ENCODE data around the gene VSX1. TPM values are rescaled to one million over a fixed set of nuclear protein-coding genes. Genes with fewer than 3 reads are reported as not detected.

VSX1 gene
- total RNA-seq, 1 experiment from 2014 or later: not detected

DNA sequence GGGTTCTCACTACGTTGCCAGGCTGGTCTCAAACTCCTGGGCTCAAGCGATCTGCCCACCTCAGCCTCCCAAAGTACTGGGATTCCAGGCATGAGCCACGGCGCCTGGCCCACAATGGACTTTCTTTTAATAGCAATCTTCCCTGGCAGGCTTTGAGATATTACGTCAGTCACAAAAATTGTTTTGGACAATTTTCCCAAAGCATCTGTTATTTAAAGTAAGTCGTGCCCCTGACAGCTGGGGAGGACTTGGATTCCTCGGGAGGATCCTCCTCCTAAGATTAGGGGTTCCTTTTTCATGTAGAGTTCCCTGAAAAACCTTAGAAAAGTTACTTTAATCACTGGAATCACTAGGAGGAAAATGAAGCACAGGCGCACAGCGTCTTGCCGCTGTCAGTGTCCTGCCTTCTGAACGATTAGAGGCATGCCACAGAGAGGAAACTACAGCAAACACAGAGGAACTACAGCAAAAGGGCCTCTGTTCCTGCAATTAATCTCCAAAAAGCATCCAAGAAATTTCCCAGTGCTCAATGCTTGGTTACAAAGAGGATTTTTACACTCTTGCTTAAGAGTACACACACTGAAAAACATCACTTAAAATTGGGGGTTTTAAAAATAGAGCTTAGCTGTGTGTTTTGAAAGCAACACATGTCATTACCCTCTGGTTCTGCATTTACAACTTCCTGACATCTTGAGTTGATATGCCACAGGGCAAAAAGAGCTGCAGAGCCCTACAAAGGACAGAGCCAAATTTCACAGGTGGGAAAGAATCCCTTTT, 28.5 kb downstream of the VSX1 start:
- Histone ChIP-seq H3K27me3 (replicated peaks; ENCODE audit: insufficient read depth, low read depth, low read length, poor library complexity) (peaks cover 7% of the 10 kb centered on the region), H3K4me3 (ENCODE audit: low read depth, low read length, poor library complexity, severe bottlenecking) (no peak overlapping the region), H3K36me3 (ENCODE audit: insufficient read depth, low read length, poor library complexity, severe bottlenecking) (no peaks in the 10 kb centered on the region), H3K9me3 (ENCODE audit: low read depth, low read length, poor library complexity, severe bottlenecking) (no peaks in the 10 kb centered on the region), H3K4me1 (ENCODE audit: insufficient read depth, low read length, poor library complexity, severe bottlenecking) (peaks cover 5% of the 10 kb centered on the region), H3K27ac (ENCODE audit: low read depth, low read length, poor library complexity, severe bottlenecking) (peak overlapping the region; percentile 32)
- ChIA-PET POLR2A (ENCODE audit: low non-redundant PET) (no interaction called here), CTCF (no interaction called here)
- DNase-seq (ENCODE audit: low spot score): no peak
- BruUV-seq (replicated peaks): no TSS peak
- intact Hi-C loops (cut with micrococcal nuclease; ENCODE audit: unreplicated experiment): no loop called here
- no peak for TF ChIP-seq EZH2 (IDR thresholded peaks at IDR 0.05; ENCODE audit: borderline replicate concordance, low read depth, low read length, poor library complexity, severe bottlenecking)
- TF ChIP-seq, protein P1, sequence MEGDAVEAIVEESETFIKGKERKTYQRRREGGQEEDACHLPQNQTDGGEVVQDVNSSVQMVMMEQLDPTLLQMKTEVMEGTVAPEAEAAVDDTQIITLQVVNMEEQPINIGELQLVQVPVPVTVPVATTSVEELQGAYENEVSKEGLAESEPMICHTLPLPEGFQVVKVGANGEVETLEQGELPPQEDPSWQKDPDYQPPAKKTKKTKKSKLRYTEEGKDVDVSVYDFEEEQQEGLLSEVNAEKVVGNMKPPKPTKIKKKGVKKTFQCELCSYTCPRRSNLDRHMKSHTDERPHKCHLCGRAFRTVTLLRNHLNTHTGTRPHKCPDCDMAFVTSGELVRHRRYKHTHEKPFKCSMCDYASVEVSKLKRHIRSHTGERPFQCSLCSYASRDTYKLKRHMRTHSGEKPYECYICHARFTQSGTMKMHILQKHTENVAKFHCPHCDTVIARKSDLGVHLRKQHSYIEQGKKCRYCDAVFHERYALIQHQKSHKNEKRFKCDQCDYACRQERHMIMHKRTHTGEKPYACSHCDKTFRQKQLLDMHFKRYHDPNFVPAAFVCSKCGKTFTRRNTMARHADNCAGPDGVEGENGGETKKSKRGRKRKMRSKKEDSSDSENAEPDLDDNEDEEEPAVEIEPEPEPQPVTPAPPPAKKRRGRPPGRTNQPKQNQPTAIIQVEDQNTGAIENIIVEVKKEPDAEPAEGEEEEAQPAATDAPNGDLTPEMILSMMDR (conservative IDR thresholded peaks at IDR 0.05; ENCODE audit: low read depth, low read length): no peak

DNA sequence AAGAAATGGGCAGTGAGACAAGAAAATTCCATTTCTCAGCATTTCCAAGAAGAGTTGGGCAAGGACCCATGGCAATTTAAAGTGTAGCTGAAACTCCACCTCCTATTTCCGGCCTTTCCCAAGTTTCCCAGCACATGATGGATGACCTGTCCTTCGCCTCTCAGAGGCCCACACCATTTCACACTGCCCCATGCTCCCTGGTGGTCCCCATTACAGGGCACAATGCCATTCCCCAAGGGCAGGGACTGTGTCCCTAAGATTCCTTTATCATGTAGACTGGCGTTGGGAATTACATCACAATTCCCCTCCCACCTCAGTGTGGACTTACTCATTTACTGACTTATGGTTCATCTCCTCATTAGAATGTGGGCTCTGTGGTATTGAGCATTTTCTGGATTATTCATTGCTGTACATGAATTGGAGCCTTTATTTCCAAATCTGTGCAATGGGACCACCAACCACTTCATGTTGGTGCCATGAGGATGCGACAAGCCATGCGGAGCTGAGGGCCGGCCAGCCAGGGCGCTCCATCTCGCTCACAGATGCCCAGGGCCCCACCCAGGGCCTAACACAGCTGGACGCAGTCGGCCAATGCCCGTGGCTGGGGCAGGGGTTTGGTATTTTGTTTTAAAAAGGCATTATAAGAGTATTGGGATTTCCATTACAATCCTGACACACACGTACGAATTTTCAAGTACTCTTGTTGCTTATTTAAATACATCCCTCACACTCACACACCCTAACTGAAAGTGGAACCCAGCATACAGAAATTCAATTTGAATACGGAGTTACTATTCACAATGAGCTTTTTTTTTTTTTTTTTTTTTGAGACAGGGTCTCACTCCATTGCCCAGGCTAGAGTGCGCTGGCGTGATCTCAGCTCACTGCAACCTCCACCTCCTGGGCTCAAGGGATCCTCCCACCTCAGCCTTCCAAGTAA, 29.4 kb downstream of the VSX1 start:
- DNase-seq (ENCODE audit: low spot score): no peak
- ChIA-PET POLR2A (ENCODE audit: low non-redundant PET) (no interaction called here), CTCF (no interaction called here)
- Histone ChIP-seq H3K27me3 (replicated peaks; ENCODE audit: insufficient read depth, low read depth, low read length, poor library complexity) (peaks cover 5% of the 10 kb centered on the region), H3K4me3 (ENCODE audit: low read depth, low read length, poor library complexity, severe bottlenecking) (no peak overlapping the region), H3K4me1 (ENCODE audit: insufficient read depth, low read length, poor library complexity, severe bottlenecking) (no peaks in the 10 kb centered on the region), H3K36me3 (ENCODE audit: insufficient read depth, low read length, poor library complexity, severe bottlenecking) (no peaks in the 10 kb centered on the region), H3K9me3 (ENCODE audit: low read depth, low read length, poor library complexity, severe bottlenecking) (no peaks in the 10 kb centered on the region), H3K27ac (ENCODE audit: low read depth, low read length, poor library complexity, severe bottlenecking) (no peak overlapping the region)
- BruUV-seq (replicated peaks): no TSS peak
- intact Hi-C loops (cut with micrococcal nuclease; ENCODE audit: unreplicated experiment): no loop called here
- TF ChIP-seq, protein P1 (conservative IDR thresholded peaks at IDR 0.05; ENCODE audit: low read depth, low read length): no peak
- TF ChIP-seq EZH2 (IDR thresholded peaks at IDR 0.05; ENCODE audit: borderline replicate concordance, low read depth, low read length, poor library complexity, severe bottlenecking): no peak

DNA sequence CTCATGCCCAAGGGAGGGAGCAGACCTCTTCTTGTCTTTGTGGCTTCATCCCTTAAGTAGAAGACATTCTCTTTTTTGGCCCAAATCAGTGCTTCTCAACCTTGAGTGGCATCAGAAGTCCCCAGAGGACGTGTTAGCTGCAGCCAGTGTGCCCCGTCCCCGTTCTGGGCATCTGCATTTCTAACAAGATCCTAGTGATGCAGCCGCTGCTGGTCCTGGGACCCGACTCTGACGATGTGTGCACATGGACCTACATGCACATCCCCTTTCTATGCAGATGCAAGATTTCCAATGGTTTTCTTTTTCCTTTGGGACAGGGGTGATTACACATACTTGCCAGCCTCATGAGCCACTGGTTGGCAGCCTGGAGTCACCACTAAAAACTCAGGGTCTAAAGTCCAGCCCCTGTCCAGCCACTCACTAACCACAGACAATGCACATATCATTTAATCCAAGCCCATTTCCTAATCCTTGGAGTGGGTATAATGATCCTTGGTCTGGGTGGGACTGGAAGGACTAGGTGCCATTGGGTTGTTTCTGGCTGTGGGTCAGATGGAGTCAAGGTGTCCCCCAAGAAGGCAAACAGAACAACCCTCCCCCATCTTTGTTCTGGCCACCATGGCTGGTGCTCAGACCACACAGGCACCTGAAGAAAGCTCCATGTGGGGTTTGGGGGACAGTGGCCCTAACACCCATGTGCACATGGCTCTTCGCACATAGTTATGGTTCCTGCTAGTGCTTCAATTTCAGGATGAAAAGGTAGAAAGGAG, 30.4 kb downstream of the VSX1 start:
- Histone ChIP-seq H3K4me3 (ENCODE audit: low read depth, low read length, poor library complexity, severe bottlenecking) (no peak overlapping the region), H3K9me3 (ENCODE audit: low read depth, low read length, poor library complexity, severe bottlenecking) (no peaks in the 10 kb centered on the region), H3K4me1 (ENCODE audit: insufficient read depth, low read length, poor library complexity, severe bottlenecking) (no peaks in the 10 kb centered on the region), H3K27ac (ENCODE audit: low read depth, low read length, poor library complexity, severe bottlenecking) (no peak overlapping the region), H3K27me3 (replicated peaks; ENCODE audit: insufficient read depth, low read depth, low read length, poor library complexity) (no peaks in the 10 kb centered on the region), H3K36me3 (ENCODE audit: insufficient read depth, low read length, poor library complexity, severe bottlenecking) (no peaks in the 10 kb centered on the region)
- no peak for DNase-seq (ENCODE audit: low spot score)
- intact Hi-C loops (cut with micrococcal nuclease; ENCODE audit: unreplicated experiment): no loop called here
- BruUV-seq (replicated peaks): no TSS peak
- CTCF ChIA-PET: no interaction called here
- no peak for TF ChIP-seq EZH2 (IDR thresholded peaks at IDR 0.05; ENCODE audit: borderline replicate concordance, low read depth, low read length, poor library complexity, severe bottlenecking)
- TF ChIP-seq, protein P1 (conservative IDR thresholded peaks at IDR 0.05; ENCODE audit: low read depth, low read length): no peak
- POLR2A ChIA-PET (ENCODE audit: low non-redundant PET): no interaction called here

Measured in A673 (cell line).